Stimulated activated CD4-positive, alpha-beta T cell treated with anti-CD3 and anti-CD28 coated beads, Interleukin-1b, Interleukin-23, amount 100 ng/mL, for 48 hours (primary cell): Measurements from ENCODE around the gene PPP2R2D.
"Not testable (repeated sequence)": the region's sequence is repeated elsewhere in the genome, so short reads cannot be mapped to it uniquely, and the experiment has no call there.

ENCODE experiments used
- DNase-seq: peaks from one replicate; pipeline ENCODE4 v3.0.0-alpha.2; 2020

Gene PPP2R2D

GRCh38 chr10:131930150-131930549 is 29.3 kb downstream of the PPP2R2D start:
- no peak for DNase-seq

- DNase-seq = no peak
These were observed 29.9 kb downstream of the PPP2R2D start for GRCh38 chr10:131930586-131931330.

- DNase-seq = no peak
These were observed 31.2 kb downstream of the PPP2R2D start for GRCh38 chr10:131931981-131932380.

- DNase-seq = no peak
These were observed 32.3 kb downstream of the PPP2R2D start for GRCh38 chr10:131933016-131933695.

- DNase-seq = no peak
These were observed 32.9 kb downstream of the PPP2R2D start for GRCh38 chr10:131933696-131934086.

GRCh38 chr10:131934769-131935168 is 34.0 kb downstream of the PPP2R2D start:
- DNase-seq = no peak

- DNase-seq = no peak
These were observed 34.5 kb downstream of the PPP2R2D start for GRCh38 chr10:131935260-131935659.

- DNase-seq = no peak
These were observed 35.5 kb downstream of the PPP2R2D start for GRCh38 chr10:131936294-131936693.

GRCh38 chr10:131936736-131937135 is 35.9 kb downstream of the PPP2R2D start:
- DNase-seq = no peak

DNA sequence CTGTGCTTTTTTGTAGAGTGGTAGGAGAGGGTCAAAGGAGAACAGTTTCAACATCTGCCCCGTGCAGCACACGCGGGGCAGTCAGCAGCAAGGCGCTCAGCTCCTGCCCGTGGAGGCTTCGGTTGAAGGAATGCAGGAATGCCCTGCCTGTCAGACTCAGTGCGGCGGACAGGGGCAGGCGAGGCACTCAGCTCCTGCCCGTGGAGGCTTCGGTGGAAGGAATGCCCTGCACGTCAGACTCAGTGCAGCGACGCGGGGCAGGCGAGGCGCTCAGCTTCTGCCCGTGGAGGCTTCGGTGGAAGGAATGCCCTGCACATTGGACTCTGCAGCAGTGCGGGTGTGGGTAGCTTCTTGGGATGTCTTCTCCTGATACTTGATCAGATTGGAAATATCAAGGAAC is 37.0 kb downstream of the PPP2R2D start:
- no peak for DNase-seq

DNA sequence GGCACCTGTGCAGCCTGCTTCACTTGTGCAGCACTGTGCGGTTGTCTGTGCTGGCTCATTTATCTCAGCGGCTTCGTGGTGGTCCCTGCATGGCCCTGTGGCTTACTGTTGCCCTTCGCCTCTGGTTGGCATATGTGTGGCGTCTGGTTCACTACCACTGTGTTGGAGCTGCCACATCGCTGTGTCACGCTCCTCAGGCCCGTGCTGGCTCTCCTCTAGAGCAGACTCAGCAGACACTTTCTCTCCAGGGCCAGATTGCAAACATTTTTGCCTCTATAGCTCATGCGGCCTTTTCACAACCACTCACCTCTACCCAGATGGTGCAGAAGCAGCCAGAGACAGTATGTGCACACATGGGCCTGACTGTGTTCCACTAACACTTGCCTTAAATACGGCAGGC is 37.9 kb downstream of the PPP2R2D start:
- DNase-seq = no peak

GRCh38 chr10:131942455-131942854 is 41.6 kb downstream of the PPP2R2D start:
- no peak for DNase-seq

DNA sequence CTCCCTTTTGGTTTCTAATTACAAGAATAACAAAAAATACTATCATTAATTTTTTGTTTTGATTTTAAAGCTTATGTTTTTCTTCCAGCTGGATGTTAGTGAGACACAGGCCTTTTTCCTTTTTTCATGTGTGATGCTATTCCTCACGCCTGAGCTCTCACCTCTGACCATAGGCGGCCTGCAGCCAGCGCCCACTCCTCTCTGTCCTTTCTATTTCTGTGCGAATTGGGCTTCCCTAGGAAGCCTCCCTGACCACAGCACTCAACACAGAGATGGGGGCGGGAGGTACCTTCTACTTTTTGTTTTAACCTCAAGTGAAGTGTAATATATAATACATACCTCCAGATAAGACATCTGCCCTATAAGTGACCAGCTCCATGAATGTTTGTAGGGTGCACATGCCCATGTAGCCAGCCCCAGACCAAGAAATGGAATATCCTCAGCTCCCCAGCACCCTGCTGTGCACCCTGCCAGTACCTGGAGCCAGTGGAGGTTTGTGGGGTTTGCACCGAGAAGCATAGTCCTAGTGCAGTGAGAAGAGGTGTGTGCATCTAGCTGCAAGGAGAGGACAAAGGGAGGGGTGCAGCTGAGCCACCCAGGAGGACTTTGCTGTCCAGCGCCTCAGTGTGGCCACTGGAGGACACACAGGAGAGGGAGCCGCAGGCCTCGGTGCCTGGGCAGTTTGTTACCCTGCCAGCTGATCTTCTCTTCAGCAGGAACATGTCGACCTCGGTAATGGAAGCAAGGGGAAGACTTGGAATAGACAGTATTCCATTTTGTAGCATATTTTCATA is 42.4 kb downstream of the PPP2R2D start:
- peak; percentile 22 for DNase-seq

DNA sequence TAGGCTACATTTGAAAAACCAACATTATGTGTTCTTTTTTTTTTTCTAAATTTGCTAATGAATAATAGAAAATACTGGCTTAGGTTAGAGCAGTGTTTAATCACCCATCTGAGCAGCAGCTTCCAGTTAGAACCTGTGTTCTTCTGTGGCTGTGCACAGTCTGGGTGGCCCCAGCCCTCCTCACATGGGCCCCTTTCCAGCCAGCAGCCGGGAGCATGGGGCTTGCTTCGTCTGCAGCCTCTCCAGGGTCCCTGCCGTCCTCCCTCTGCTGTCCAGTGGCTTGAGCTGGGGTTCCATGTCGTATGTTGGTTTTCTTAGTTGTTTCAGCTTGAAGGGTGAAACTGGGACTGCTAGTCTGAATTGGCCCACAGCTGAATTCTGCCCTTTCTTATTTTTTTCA is 43.6 kb downstream of the PPP2R2D start:
- no peak for DNase-seq

DNA sequence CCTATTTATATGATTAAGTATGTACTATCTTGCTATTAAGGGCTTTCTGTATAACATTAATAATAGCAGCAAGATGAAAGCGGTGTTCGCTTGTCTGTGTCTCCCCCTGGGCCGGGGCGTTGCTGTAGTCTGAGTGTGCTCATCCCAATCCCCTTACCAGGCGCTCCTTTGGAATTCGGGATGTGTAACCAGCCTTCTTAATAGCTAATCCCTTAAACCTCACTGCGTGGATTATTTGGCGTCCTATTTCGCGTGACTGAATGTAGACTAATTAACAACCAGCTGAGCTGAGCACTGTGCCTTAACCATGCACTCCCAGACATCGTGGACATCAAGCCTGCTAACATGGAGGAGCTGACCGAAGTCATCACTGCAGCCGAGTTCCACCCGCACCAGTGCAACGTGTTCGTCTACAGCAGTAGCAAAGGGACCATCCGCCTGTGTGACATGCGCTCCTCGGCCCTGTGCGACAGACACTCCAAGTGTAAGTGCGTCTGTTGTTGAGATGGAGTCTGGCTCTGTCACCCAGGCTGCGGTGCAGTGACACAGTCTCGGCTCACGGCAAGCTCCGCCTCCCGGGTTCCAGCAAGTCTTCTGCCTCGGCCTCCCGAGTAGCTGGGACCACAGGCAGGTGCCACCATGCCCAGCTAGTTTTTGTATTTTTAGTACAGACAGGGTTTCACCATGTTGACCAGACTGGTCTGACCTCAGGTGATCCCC is 44.3 kb downstream of the PPP2R2D start:
- DNase-seq = no peak

DNA sequence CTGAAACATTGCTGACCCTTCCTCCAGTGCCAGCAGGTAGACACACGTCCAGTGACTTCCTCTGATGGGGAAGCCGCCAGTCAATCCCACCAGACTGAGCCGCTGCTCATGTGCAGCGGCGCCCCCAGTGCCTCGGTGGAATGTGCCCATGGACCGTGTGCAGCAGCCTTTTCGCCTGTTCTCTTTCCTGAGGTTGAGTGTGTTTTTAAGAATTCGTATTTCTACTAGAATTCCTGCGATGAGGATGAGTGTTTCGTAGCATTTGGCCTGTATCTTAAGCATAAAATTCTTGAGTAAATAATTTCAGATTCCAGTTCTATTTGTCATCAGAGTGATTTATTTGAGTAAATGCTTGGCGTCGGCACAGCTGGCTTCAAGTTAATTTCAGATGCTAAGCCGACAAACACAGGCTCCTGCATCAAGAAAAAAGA is 45.5 kb downstream of the PPP2R2D start:
- no peak for DNase-seq

DNA sequence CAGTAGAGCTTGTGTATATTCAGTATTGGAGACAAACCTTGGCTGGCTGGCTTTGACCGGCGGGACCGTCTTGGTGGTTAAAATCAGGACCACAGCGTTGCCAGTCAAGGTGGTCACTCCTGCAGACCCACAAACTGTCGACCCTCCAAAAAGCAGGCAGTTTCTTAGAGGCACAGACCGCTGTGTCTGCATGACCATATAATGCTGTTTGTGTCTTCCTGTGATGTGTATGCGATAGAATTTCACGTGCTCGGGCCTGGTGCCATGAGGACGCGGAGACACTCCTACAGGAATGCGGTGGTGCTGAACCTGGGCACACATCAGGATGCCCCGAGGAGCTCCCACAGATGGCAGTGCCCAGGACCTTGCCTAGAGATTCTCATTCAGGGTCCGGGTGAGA is 46.1 kb downstream of the PPP2R2D start:
- DNase-seq = no peak

- no peak for DNase-seq
These were observed 47.0 kb downstream of the PPP2R2D start for GRCh38 chr10:131947631-131948347.

- DNase-seq = no peak
These were observed 47.7 kb downstream of the PPP2R2D start for GRCh38 chr10:131948501-131948900.

DNA sequence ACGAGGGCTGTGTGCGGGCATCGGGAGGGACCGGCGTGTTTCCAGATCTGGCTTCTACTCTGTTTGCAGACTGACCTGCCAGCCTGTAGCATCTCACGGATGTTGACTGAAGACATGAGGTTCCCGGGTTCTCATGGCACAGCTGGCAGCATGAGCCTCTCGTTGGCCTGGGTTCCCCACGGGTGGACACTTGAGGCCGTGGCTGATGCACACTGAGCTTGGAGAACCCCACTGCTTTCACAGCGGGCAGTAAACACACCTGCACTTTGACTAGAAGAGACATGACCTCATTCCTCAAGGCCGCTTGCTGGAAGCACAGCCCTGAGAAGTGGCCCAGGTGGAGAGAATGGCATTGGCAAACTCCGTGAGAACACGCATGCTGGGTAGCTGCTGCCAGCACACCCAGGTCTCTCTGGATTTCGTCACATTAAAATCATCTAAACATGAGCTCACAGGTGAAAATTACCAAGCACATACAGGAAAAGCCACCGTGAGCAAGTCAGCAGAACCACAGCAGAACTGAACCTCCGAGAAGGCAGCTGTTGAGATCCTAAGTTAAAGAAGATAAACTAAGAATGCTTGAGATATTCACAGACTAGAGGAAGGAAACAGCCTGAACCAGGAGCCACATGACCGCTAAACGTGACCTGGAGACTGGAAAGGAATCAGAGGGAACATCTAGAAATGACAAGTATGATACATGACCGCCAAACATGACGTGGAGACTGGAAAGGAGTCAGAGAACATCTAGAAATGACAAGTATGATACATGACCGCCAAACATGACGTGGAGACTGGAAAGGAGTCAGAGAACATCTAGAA is 48.4 kb downstream of the PPP2R2D start:
- no peak for DNase-seq

- DNase-seq = not testable (repeated sequence)
These were observed 49.1 kb downstream of the PPP2R2D start for GRCh38 chr10:131949908-131950307.
